Endothelial cell of umbilical vein (primary cell): ENCODE results near the gene HES3. TPM values are rescaled to one million over a fixed set of nuclear protein-coding genes. Genes with fewer than 3 reads are reported as not detected.

Experiments used
- BruUV-seq: library from RNA; stranded (reverse); fragments of 400-500 nt; replicated peaks from 2 replicates; lab custom pipeline; 2021; lab: Mats Ljungman, UMichigan
- CTCF ChIA-PET: fragments of 300-600, 350-600 bp; sonication (Branson Sonifier 250); formaldehyde crosslinking; loops from one replicate; lab custom pipeline; 2021; ENCODE audit warnings: antibody characterized with exemption, inconsistent platforms; lab: Charles Lee
- POLR2A ChIA-PET: fragments of 300-600, 350-600 bp; sonication (Branson Sonifier 250); formaldehyde crosslinking; loops from one replicate; lab custom pipeline; 2021; ENCODE audit warnings: antibody characterized with exemption, inconsistent platforms; lab: Charles Lee
- DNase-seq: peaks from one replicate; pipeline ENCODE4 v3.0.0-alpha.2; 2011; ENCODE audit warnings: low read depth, low spot score
- FAIRE-seq: peaks from 2 replicates; lab custom pipeline; 2011; peaks lifted over from hg19 to GRCh38; lab: Jason Lieb, UNC
- H2AFZ ChIP-seq: 2 replicates; pipeline ENCODE4 v1.6.0; 2012; ENCODE audit warnings: low read depth, low read length, control low read depth, inconsistent platforms
- H3K27ac ChIP-seq: 2 replicates; pipeline ENCODE4 v1.5.1; 2011; ENCODE audit warnings: low read depth, mild to moderate bottlenecking, control low read depth, low read length, moderate library complexity; ENCODE audit not compliant: insufficient read depth
- H3K27me3 ChIP-seq, 2 experiments: 2 replicates each; pipeline versions ENCODE4 v1.6.0 to v1.6.1; 2011; ENCODE audit warnings: low read length in 2 of 2, mixed read lengths in 1 of 2; ENCODE audit not compliant: control insufficient read depth in 2 of 2, insufficient read depth in 2 of 2
- H3K36me3 ChIP-seq, 2 experiments: 2 replicates in 1 of 2; 3 replicates in 1 of 2; pipeline ENCODE4 v1.5.1; 2011; ENCODE audit warnings: low read length in 2 of 2, mild to moderate bottlenecking in 1 of 2, moderate library complexity in 1 of 2; ENCODE audit not compliant: control insufficient read depth in 2 of 2, insufficient read depth in 2 of 2; ENCODE audit errors: extremely low read depth in 1 of 2
- H3K4me1 ChIP-seq: 3 replicates; pipeline ENCODE4 v1.5.1; 2011; ENCODE audit warnings: mild to moderate bottlenecking, low read length; ENCODE audit not compliant: control insufficient read depth, insufficient read depth; ENCODE audit errors: extremely low read depth
- H3K4me2 ChIP-seq: 2 replicates; pipeline ENCODE4 v1.6.1; 2011; ENCODE audit warnings: low read length, control low read depth, mixed read lengths; ENCODE audit not compliant: insufficient read depth
- H3K4me3 ChIP-seq, 3 experiments: fragments of 200-600 bp in 1 of 3; sonication (generic), shearing (Covaris generic) in 1 of 3; replicated peaks in 1 of 3; 2 replicates each; pipeline ENCODE4 v1.5.1; 2011 to 2016; ENCODE audit warnings: control low read depth in 3 of 3, low read length in 3 of 3, mild to moderate bottlenecking in 2 of 3, inconsistent platforms in 1 of 3, low read depth in 1 of 3, moderate library complexity in 1 of 3; ENCODE audit not compliant: insufficient read depth in 1 of 3
- H3K79me2 ChIP-seq: 2 replicates; pipeline ENCODE4 v1.6.0; 2012; ENCODE audit warnings: low read length, inconsistent platforms; ENCODE audit not compliant: control insufficient read depth, insufficient read depth
- H3K9ac ChIP-seq: replicated peaks from 2 replicates; pipeline ENCODE3; 2011; ENCODE audit warnings: low read length, control low read depth; ENCODE audit not compliant: insufficient read depth; ENCODE audit errors: extremely low read depth
- H3K9me1 ChIP-seq: replicated peaks from 3 replicates; pipeline ENCODE4 v1.6.0; 2011; ENCODE audit warnings: mild to moderate bottlenecking, low read length; ENCODE audit not compliant: control insufficient read depth, insufficient read depth; ENCODE audit errors: extremely low read depth
- H3K9me3 ChIP-seq: replicated peaks from 2 replicates; pipeline ENCODE4 v1.5.1; 2012; ENCODE audit warnings: low read length, inconsistent platforms; ENCODE audit not compliant: control insufficient read depth, insufficient read depth
- H4K20me1 ChIP-seq: replicated peaks from 2 replicates; pipeline ENCODE3; 2011; ENCODE audit warnings: mild to moderate bottlenecking, low read length; ENCODE audit not compliant: control insufficient read depth, insufficient read depth; ENCODE audit errors: extremely low read depth
- CTCF ChIP-seq, 2 donors: IDR thresholded peaks; 1 replicate in 1 of 2; 2 replicates in 1 of 2; pipeline ENCODE4 v1.5.1; 2011; ENCODE audit warnings: low read length in 2 of 2, mild to moderate bottlenecking in 2 of 2, moderate library complexity in 2 of 2, control low read depth in 1 of 2, inconsistent platforms in 1 of 2, low read depth in 1 of 2; ENCODE audit not compliant: insufficient read depth in 1 of 2; ENCODE audit errors: extremely low read depth in 1 of 2
- EZH2 ChIP-seq: IDR thresholded peaks from 2 replicates; pipeline ENCODE4 v1.6.1; 2012; ENCODE audit warnings: borderline replicate concordance, low read depth, mild to moderate bottlenecking, moderate library complexity, low read length, inconsistent platforms; ENCODE audit not compliant: severe bottlenecking
- FOS ChIP-seq: IDR thresholded peaks from 2 replicates; pipeline ENCODE4 v1.6.1; 2011; ENCODE audit warnings: mild to moderate bottlenecking, low read length, moderate library complexity, borderline replicate concordance; ENCODE audit not compliant: insufficient read depth
- GATA2 ChIP-seq: IDR thresholded peaks from 2 replicates; pipeline ENCODE4 v1.7.0; 2011; ENCODE audit warnings: low read depth, mild to moderate bottlenecking, moderate library complexity, mixed read lengths, low read length; ENCODE audit not compliant: insufficient read length, insufficient read depth
- JUN ChIP-seq: IDR thresholded peaks from 2 replicates; pipeline ENCODE4 v1.6.1; 2011; ENCODE audit warnings: borderline replicate concordance, low read depth; ENCODE audit not compliant: insufficient read length, insufficient read depth
- MAX ChIP-seq: IDR thresholded peaks from 2 replicates; pipeline ENCODE4 v1.6.1; 2011; ENCODE audit not compliant: insufficient read depth, insufficient read length
- MYC ChIP-seq: IDR thresholded peaks from one replicate; pipeline ENCODE4 v1.6.1; 2011; ENCODE audit warnings: mild to moderate bottlenecking, low read depth, low read length
- POLR2A ChIP-seq: IDR thresholded peaks from 2 replicates; pipeline ENCODE4 v1.6.1; 2012; ENCODE audit warnings: low read depth, mild to moderate bottlenecking, control low read depth, low read length
- POLR2AphosphoS5 ChIP-seq: IDR thresholded peaks from 2 replicates; pipeline ENCODE4 v1.6.1; 2012; ENCODE audit warnings: low read depth, mild to moderate bottlenecking, control low read depth, low read length, moderate library complexity; ENCODE audit not compliant: insufficient read depth
- dilution Hi-C: fragments of 300-500 bp; cut with MboI; formaldehyde crosslinking; loops from one replicate; pipeline ENCODE4 v1.15.0; 2019; ENCODE audit warnings: low sequenced_read_pairs; ENCODE audit not compliant: extremely low pct_ligation_motif_present
- intact Hi-C: fragments of 100-400 bp; cut with micrococcal nuclease; formaldehyde crosslinking; loops from one replicate; pipeline ENCODE4 v1.10.0; 2022
- polyA plus RNA-seq, 4 experiments: library from polyadenylated mRNA; depleted of rRNA in 3 of 4; stranded (reverse) in 3 of 4; unstranded in 1 of 4; fragments of >200 nt; gene quantifications; 2 replicates each; pipeline versions ENCODE4 v1.2.1 to v1.2.3, GENCODE V29; 2011 to 2012; ENCODE audit warnings: missing spikeins in 1 of 4
- total RNA-seq: library from RNA; stranded (reverse); gene quantifications from 2 replicates; pipeline ENCODE4 v1.2.3, GENCODE V29; 2021

Gene HES3
- total and polyA plus RNA-seq, 2 donors (not counting 3 experiments of a cell fraction or from before 2014, with no cell fraction given), result not detected

- Histone ChIP-seq H3K9me1 (no peaks in the 10 kb centered on the region), H3K4me3 (no peak overlapping the region), H3K27me3 (peaks cover 3 to 10% of the 10 kb centered on the region in 2 experiments), H3K9me3 (no peaks in the 10 kb centered on the region), H3K36me3 (no peaks in the 10 kb centered on the region), H3K9ac (no peak overlapping the region), H3K4me1 (no peaks in the 10 kb centered on the region), H3K79me2 (no peaks in the 10 kb centered on the region), H4K20me1 (no peaks in the 10 kb centered on the region), H2AFZ (no peak overlapping the region), H3K4me2 (no peak overlapping the region), H3K27ac (no peak overlapping the region)
- POLR2A ChIA-PET, result no interaction called here
- no peak for TF ChIP-seq JUN
- TF ChIP-seq MYC, result no peak
- no peak for TF ChIP-seq FOS
- TF ChIP-seq POLR2AphosphoS5, result no peak
- no peak for TF ChIP-seq MAX
- TF ChIP-seq GATA2, result no peak
- TF ChIP-seq EZH2, result no peak
- TF ChIP-seq CTCF (IDR thresholded peaks at IDR 0.05; ENCODE audit: extremely low read depth in 1 of 2, insufficient read depth in 1 of 2, low read depth in 1 of 2, low read length in 2 of 2), result no peak
- no peak for TF ChIP-seq POLR2A
- BruUV-seq, result no TSS peak
- intact Hi-C loops (no loop called here), dilution Hi-C loops (no loop called here)
- no peak for FAIRE-seq
- no peak for DNase-seq
- CTCF ChIA-PET, result no interaction called here
Observed at GRCh38 chr1:6252374-6252710, 8.4 kb downstream of the HES3 start.
